ENCODE measurements around the gene BCAS4.
"Not testable (repeated sequence)": the region's sequence is repeated elsewhere in the genome, so short reads cannot be mapped to it uniquely, and the experiment has no call there.

Gene BCAS4

DNA sequence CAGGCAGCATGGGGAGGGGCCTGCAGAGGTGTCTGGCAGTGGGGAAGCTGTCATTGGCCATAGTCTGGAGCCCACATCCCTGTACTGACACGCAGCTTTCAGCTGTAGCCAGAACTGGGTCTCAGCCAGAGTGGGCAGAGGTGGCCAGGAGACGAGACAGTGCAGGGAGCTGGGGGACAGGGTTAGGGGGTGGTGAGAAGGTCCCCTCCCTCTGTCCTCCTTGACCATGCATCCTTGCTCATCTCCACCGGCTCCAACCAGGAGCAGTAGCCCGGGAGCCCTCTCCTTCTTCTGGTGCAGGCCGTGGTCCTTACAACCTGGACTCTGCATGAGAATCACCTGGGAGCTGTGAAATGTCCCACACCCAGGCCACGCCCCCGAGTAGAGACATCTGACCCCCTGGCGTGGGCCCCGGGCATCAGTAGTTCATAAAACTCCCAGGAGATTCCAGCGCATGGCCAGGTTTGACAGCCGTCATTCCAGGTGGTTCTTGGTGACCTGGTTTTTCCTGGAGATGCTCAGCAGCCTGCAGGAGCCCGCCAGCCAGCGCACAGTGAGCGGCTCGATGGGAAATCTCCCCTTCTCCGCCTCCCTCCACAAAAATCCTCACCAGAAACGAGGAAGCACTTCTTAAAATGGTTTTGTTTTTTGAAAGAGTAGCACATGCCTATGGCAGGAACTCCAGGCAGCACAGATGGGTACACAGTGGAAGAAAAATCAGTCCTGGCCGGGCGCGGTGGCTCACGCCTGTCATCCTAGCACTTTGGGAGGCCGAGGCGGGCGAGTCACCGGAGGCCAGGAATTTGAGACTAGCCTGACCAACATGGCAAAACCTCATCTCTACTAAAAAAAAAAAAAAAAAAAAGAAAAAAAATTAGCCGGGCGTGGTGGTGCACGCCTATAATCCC is 80.2 kb downstream of the BCAS4 start:
- no peak overlapping the region for H3K4me3 ChIP-seq (ENCODE audit: control insufficient read depth in 1 of 7, extremely low read depth in 1 of 7, insufficient read depth in 4 of 7, low read depth in 2 of 7, low read length in 6 of 7)
- 97% methylated on average over 10 of the region's 28 CpGs for WGBS (ENCODE audit: insufficient coverage)
- H3K27ac ChIP-seq (ENCODE audit: insufficient read depth in 1 of 2, low read depth in 1 of 2, low read length in 2 of 2, poor library complexity in 1 of 2, severe bottlenecking in 2 of 2), result no peak overlapping the region
- no peak for DNase-seq
- no peaks in the 10 kb centered on the region for H3K9me3 ChIP-seq (ENCODE audit: control extremely low read depth in 1 of 5, control insufficient read depth in 4 of 5, insufficient read depth in 2 of 5, low read depth in 1 of 5, low read length in 4 of 5)
- CTCF ChIA-PET, result interaction anchor here (1.1 kb wide), 1 partner anchor 8 kb away, joined by 4 read pairs; no protein-coding TSS in a partner anchor
- H3K36me3 ChIP-seq (ENCODE audit: control insufficient read depth in 4 of 4, insufficient read depth in 4 of 4, low read length in 3 of 4), result peaks cover 0 to 23% (median 8%) of the 10 kb centered on the region in 4 experiments
- peaks cover 0 to 17% (median 11%) of the 10 kb centered on the region in 4 experiments for H3K4me1 ChIP-seq (ENCODE audit: control extremely low read depth in 1 of 4, control insufficient read depth in 4 of 4, insufficient read depth in 4 of 4, low read length in 3 of 4)
- no peaks in the 10 kb centered on the region for H3K27me3 ChIP-seq (replicated peaks in 2 of 5; ENCODE audit: control insufficient read depth in 4 of 5, insufficient read depth in 5 of 5, low read length in 4 of 5)
- POLR2A ChIA-PET, result no interaction called here

DNA sequence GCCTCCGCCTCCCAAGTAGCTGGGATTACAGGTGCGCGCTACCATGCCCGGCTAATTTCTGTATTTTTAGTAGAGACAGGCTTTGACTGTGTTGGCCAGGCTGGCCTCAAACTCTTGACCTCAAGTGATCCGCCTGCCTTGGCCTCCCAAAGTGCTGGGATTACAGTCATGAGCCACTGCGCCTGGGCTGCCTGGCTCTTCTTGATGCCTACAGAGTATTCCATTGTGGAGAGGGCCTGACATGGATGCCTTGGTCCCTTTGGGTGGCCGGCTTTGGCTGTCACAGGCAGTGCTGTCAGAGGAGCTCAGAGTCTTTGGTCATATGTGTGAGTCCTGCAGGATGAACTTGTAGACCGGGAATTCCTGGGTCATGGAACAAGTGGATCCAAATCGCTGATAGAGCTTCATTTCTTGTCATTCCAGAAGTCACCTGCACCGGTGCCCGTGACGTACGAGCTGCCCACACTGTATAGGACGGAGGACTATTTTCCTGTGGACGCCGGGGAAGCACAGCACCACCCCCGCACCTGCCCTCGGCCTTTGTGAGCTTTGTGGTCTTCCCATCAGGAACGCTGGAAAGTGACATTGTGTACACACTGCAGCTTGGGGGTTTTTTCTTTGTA is 81.3 kb downstream of the BCAS4 start:
- Histone ChIP-seq H3K4me1 (ENCODE audit: control extremely low read depth in 1 of 4, control insufficient read depth in 4 of 4, insufficient read depth in 4 of 4, low read length in 3 of 4) (peaks cover 0 to 16% (median 11%) of the 10 kb centered on the region in 4 experiments), H3K4me3 (ENCODE audit: control insufficient read depth in 1 of 7, extremely low read depth in 1 of 7, insufficient read depth in 4 of 7, low read depth in 2 of 7, low read length in 6 of 7) (no peak overlapping the region), H3K9me3 (ENCODE audit: control extremely low read depth in 1 of 5, control insufficient read depth in 4 of 5, insufficient read depth in 2 of 5, low read depth in 1 of 5, low read length in 4 of 5) (no peaks in the 10 kb centered on the region), H3K27ac (ENCODE audit: insufficient read depth in 1 of 2, low read depth in 1 of 2, low read length in 2 of 2, poor library complexity in 1 of 2, severe bottlenecking in 2 of 2) (no peak overlapping the region), H3K27me3 (replicated peaks in 2 of 5; ENCODE audit: control insufficient read depth in 4 of 5, insufficient read depth in 5 of 5, low read length in 4 of 5) (no peaks in the 10 kb centered on the region), H3K36me3 (ENCODE audit: control insufficient read depth in 4 of 4, insufficient read depth in 4 of 4, low read length in 3 of 4) (peaks cover 0 to 27% (median 11%) of the 10 kb centered on the region in 4 experiments)
- ChIA-PET CTCF (interaction anchor here (1.2 to 1.8 kb wide), 2 partner anchors 28 to 82 kb away, joined by 3 to 4 read pairs; partner anchors contain the start of gene BCAS4), POLR2A (no interaction called here)
- WGBS (ENCODE audit: insufficient coverage), result 97% methylated on average over 18 of the region's 19 CpGs
- DNase-seq, result no peak

DNA sequence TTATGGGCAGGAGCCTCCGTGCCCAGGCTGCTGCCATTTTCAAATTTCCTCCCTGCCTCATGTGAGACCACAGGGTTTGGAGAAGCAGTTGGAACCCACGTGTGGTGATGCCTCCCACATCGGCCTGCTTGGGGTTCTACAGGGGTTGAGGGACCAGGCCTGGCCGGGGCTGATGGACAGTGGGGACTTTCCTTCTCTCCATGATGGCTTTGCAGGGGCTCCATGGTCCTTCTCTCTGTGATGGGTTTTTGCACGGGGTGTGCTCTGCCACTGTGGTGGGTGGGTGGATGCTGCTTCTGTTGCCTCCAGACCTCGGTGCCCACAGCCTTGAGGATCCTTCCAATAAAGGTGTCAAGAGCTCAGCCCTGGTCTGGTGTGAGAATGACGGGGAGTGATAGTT is 82.0 kb downstream of the BCAS4 start:
- POLR2A ChIA-PET, result no interaction called here
- CTCF ChIA-PET, result interaction anchor here (1.2 to 1.8 kb wide), 2 partner anchors 28 to 82 kb away, joined by 3 to 4 read pairs; partner anchors contain the start of gene BCAS4
- H3K4me1 ChIP-seq (ENCODE audit: control extremely low read depth in 1 of 4, control insufficient read depth in 4 of 4, insufficient read depth in 4 of 4, low read length in 3 of 4), result peaks cover 0 to 10% (median 8%) of the 10 kb centered on the region in 4 experiments
- no peaks in the 10 kb centered on the region for H3K9me3 ChIP-seq (ENCODE audit: control extremely low read depth in 1 of 5, control insufficient read depth in 4 of 5, insufficient read depth in 2 of 5, low read depth in 1 of 5, low read length in 4 of 5)
- no peak for DNase-seq
- H3K27me3 ChIP-seq (replicated peaks in 2 of 5; ENCODE audit: control insufficient read depth in 4 of 5, insufficient read depth in 5 of 5, low read length in 4 of 5), result no peaks in the 10 kb centered on the region
- H3K36me3 ChIP-seq (ENCODE audit: control insufficient read depth in 4 of 4, insufficient read depth in 4 of 4, low read length in 3 of 4), result peaks cover 0 to 27% (median 11%) of the 10 kb centered on the region in 4 experiments
- H3K4me3 ChIP-seq (ENCODE audit: control insufficient read depth in 1 of 7, extremely low read depth in 1 of 7, insufficient read depth in 4 of 7, low read depth in 2 of 7, low read length in 6 of 7), result no peak overlapping the region
- 99% methylated on average over 7 of the region's 7 CpGs for WGBS (ENCODE audit: insufficient coverage)
- H3K27ac ChIP-seq (ENCODE audit: insufficient read depth in 1 of 2, low read depth in 1 of 2, low read length in 2 of 2, poor library complexity in 1 of 2, severe bottlenecking in 2 of 2), result no peak overlapping the region

DNA sequence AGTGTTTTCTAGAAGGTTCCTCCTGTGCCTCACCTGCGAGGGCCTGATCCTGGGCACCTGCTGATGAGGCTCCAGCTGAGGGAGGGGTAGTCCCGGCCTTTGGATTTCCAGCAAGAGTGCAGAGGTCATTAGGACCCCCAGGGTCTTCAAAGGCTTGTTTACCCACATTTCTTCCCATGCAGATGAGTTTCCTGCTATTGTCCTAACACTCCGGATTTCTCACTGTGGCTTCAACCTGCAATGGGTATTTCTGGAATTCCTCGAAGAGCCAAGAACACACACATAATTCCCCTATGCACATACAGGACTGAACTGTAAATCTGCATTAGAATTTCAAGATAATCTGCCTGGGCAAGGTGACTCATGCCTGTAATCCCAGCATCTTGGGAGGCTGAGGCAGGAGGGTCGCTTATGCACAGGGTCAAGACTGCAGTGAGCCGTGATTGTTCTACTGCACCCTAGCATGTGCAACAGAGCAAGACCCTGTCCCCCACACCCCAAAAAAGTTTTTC is 82.4 kb downstream of the BCAS4 start:
- peaks cover 0 to 10% (median 7%) of the 10 kb centered on the region in 4 experiments for H3K4me1 ChIP-seq (ENCODE audit: control extremely low read depth in 1 of 4, control insufficient read depth in 4 of 4, insufficient read depth in 4 of 4, low read length in 3 of 4)
- CTCF ChIA-PET, result interaction anchor here (1.2 to 1.8 kb wide), 2 partner anchors 29 to 83 kb away, joined by 3 to 4 read pairs; partner anchors contain the start of gene BCAS4
- H3K4me3 ChIP-seq (ENCODE audit: control insufficient read depth in 1 of 7, extremely low read depth in 1 of 7, insufficient read depth in 4 of 7, low read depth in 2 of 7, low read length in 6 of 7), result no peak overlapping the region
- H3K9me3 ChIP-seq (ENCODE audit: control extremely low read depth in 1 of 5, control insufficient read depth in 4 of 5, insufficient read depth in 2 of 5, low read depth in 1 of 5, low read length in 4 of 5), result no peaks in the 10 kb centered on the region
- H3K27ac ChIP-seq (ENCODE audit: insufficient read depth in 1 of 2, low read depth in 1 of 2, low read length in 2 of 2, poor library complexity in 1 of 2, severe bottlenecking in 2 of 2), result no peak overlapping the region
- H3K27me3 ChIP-seq (replicated peaks in 2 of 5; ENCODE audit: control insufficient read depth in 4 of 5, insufficient read depth in 5 of 5, low read length in 4 of 5), result no peaks in the 10 kb centered on the region
- peaks cover 0 to 27% (median 11%) of the 10 kb centered on the region in 4 experiments for H3K36me3 ChIP-seq (ENCODE audit: control insufficient read depth in 4 of 4, insufficient read depth in 4 of 4, low read length in 3 of 4)
- POLR2A ChIA-PET, result no interaction called here
- WGBS (ENCODE audit: insufficient coverage), result 92% methylated on average over 6 of the region's 6 CpGs
- DNase-seq, result no peak

DNA sequence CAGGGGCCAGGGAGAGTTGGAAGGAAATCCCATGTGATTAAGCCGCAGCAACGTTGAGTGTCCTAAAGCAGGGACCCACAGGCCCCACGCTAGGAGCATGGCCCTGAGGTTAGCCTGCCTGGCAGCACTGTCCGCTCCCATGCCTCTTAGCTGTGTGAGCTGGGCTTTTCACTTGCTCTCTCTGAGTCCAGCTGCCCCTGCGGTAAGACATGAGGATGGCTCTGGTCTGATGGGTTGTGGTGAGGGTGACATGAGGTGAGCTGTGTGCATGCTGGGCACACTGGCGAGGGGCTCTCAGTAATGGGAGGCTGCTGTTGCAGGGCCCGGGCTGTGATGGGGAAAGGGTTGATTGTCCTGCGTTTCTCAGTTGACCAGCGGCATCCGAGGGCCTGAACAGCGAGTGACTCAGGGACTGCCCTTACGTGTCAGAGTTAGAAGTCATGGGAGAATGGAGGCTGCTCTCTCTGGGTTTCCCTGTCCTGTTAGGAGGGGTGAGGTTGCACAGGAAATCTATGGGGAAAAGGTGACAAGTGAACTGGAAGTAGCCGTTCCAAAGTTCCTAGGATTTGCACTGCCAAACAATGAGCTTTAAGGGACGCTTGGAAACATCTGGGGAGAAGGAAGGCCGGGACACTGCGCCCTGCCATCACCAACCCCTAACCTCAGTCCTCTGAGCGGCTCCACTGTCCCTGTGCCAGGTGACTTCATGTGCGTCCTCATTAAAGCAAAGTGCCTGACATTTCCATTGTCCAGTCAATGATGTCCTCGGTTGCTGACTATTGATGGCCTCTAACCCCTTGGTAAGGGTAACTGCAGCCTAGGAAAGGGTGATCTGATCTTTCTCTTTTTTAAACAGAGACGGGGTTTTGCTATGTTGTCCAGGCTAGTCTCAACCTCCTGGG is 85.0 kb downstream of the BCAS4 start:
- no peaks in the 10 kb centered on the region for H3K4me1 ChIP-seq (ENCODE audit: control extremely low read depth in 1 of 4, control insufficient read depth in 4 of 4, insufficient read depth in 4 of 4, low read length in 3 of 4)
- peaks cover 0 to 7% (median 0%) of the 10 kb centered on the region in 5 experiments for H3K9me3 ChIP-seq (ENCODE audit: control extremely low read depth in 1 of 5, control insufficient read depth in 4 of 5, insufficient read depth in 2 of 5, low read depth in 1 of 5, low read length in 4 of 5)
- DNase-seq, result no peak
- ChIA-PET POLR2A (no interaction called here), CTCF (interaction anchor here (1.1 to 1.5 kb wide), 2 partner anchors 15 to 85 kb away, joined by 3 read pairs; partner anchors contain the start of gene BCAS4)
- H3K27me3 ChIP-seq (replicated peaks in 2 of 5; ENCODE audit: control insufficient read depth in 4 of 5, insufficient read depth in 5 of 5, low read length in 4 of 5), result no peaks in the 10 kb centered on the region
- H3K4me3 ChIP-seq (ENCODE audit: control insufficient read depth in 1 of 7, extremely low read depth in 1 of 7, insufficient read depth in 4 of 7, low read depth in 2 of 7, low read length in 6 of 7), result no peak overlapping the region
- H3K27ac ChIP-seq (ENCODE audit: insufficient read depth in 1 of 2, low read depth in 1 of 2, low read length in 2 of 2, poor library complexity in 1 of 2, severe bottlenecking in 2 of 2), result no peak overlapping the region
- WGBS (ENCODE audit: insufficient coverage), result 93% methylated on average over 14 of the region's 20 CpGs
- H3K36me3 ChIP-seq (ENCODE audit: control insufficient read depth in 4 of 4, insufficient read depth in 4 of 4, low read length in 3 of 4), result peaks cover 0 to 42% (median 17%) of the 10 kb centered on the region in 4 experiments

DNA sequence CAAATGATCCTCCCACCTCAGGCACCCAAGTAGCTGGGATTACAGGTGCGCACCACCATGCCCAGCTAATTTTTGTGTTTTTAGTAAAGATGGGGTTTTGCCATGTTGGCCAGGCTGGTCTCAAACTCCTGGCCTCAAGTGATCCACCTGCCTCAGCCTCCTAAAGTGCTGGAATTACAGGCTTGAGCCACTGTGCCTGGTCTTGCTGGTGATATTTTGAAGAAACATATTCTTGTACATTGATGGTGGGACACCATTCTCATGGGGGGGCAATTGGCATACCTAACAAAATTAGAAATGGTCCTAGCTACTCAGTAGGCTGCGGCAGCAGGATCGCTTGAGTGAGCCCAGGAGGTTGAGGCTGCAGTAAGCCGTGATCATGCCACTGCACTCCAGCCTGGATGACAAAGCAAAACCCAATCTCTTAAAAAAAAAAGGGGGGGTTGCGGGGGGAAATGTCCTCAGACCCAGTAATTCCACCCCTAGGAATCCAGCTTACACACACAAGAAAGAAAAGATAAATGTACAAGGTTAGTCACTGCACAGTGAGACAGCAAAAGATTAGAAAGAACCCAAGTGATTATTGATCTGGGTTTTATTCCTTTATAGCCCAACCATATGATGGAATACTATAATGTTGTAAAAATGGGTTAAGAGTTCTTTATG is 87.0 kb downstream of the BCAS4 start:
- H3K27me3 ChIP-seq (replicated peaks in 2 of 5; ENCODE audit: control insufficient read depth in 4 of 5, insufficient read depth in 5 of 5, low read length in 4 of 5); DNase-seq; H3K4me1 ChIP-seq (ENCODE audit: control extremely low read depth in 1 of 4, control insufficient read depth in 4 of 4, insufficient read depth in 4 of 4, low read length in 3 of 4); H3K4me3 ChIP-seq (ENCODE audit: control insufficient read depth in 1 of 7, extremely low read depth in 1 of 7, insufficient read depth in 4 of 7, low read depth in 2 of 7, low read length in 6 of 7); POLR2A ChIA-PET; H3K27ac ChIP-seq (ENCODE audit: insufficient read depth in 1 of 2, low read depth in 1 of 2, low read length in 2 of 2, poor library complexity in 1 of 2, severe bottlenecking in 2 of 2); H3K9me3 ChIP-seq (ENCODE audit: control extremely low read depth in 1 of 5, control insufficient read depth in 4 of 5, insufficient read depth in 2 of 5, low read depth in 1 of 5, low read length in 4 of 5): not testable (repeated sequence)
- WGBS (ENCODE audit: insufficient coverage), result 100% methylated on average over 2 of the region's 5 CpGs
- CTCF ChIA-PET, result interaction anchor here (1.0 kb wide), 1 partner anchor 14 kb away, joined by 3 read pairs; no protein-coding TSS in a partner anchor
- H3K36me3 ChIP-seq (ENCODE audit: control insufficient read depth in 4 of 4, insufficient read depth in 4 of 4, low read length in 3 of 4), result peaks cover 5 to 33% (median 18%) of the 10 kb centered on the region in 4 experiments
